ENCODE data around the gene SIX4.

GRCh38 chr14:60756847-60757246, 32.7 kb upstream of the SIX4 start:
- TF ChIP-seq CTCF (IDR thresholded peaks at IDR 0.05; ENCODE audit: borderline replicate concordance, extremely low read depth, low read length, poor library complexity, severe bottlenecking) (no peak), EZH2 (IDR thresholded peaks at IDR 0.05; ENCODE audit: borderline replicate concordance, low read depth, low read length, severe bottlenecking) (no peak)

Measured in DND-41 (cell line).